ENCODE results near the gene DNAJB14. TPM values are rescaled to one million over a fixed set of nuclear protein-coding genes. Genes with fewer than 3 reads are reported as not detected.
A peak's percentile ranks its signal among the peaks of the same experiment; 100 is the strongest.

The DNAJB14 gene
- total and polyA plus RNA-seq, 2 experiments from 2014 or later, result 24.9 to 27.3 TPM

DNA sequence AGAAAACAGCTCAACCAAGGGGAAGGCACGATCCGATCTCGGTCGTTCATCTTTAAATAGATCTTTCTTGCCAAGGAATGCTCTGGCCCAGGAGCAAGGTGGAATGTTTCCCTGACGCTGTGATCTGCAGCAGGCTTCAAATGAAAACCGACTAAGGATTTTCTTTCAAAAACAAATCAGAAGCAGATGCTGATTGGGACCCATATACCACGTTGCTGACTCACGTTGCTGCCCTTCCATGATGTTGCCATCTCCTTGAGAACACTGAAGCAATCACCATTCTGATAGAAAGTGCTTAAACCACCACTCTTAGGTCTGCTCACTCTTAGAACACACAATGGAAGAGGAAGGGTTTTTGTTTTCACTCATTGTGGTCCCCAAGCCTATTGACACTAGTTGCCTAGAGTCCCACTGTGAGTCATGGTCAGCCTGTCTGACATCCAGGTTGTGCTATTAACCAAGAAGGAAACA, 78.3 kb downstream of the DNAJB14 start:
- H3K4me3 Mint-ChIP-seq, result no peak overlapping the region
- H3K9me3 Mint-ChIP-seq, result no peaks in the 10 kb centered on the region
- TF ChIP-seq ETS1 (IDR thresholded peaks at IDR 0.05), result no peak
- TF ChIP-seq EZH2 (IDR thresholded peaks at IDR 0.05; ENCODE audit: low read depth, unreplicated experiment), result no peak
- TF ChIP-seq NANOG (IDR thresholded peaks at IDR 0.05; ENCODE audit: borderline replicate concordance), result no peak
- no peak overlapping the region for H3K4me3 ChIP-seq
- H3K9me2 ChIP-seq (ENCODE audit: insufficient read depth), result no peaks in the 10 kb centered on the region
- H3K27ac ChIP-seq (ENCODE audit: low read depth), result no peak overlapping the region
- peaks cover 7% of the 10 kb centered on the region; the same call in 2 of the 3 replicates for H3K4me1 Mint-ChIP-seq
- ATAC-seq (peak; percentile 86), DNase-seq (ENCODE audit: low spot score) (peak; percentile 42)
- no peaks in the 10 kb centered on the region for H3K27me3 ChIP-seq (ENCODE audit: insufficient read depth)
- H3K36me3 Mint-ChIP-seq (ENCODE audit: low read depth), result no peaks in the 10 kb centered on the region
- no peaks in the 10 kb centered on the region for H4K20me1 ChIP-seq (replicated peaks; ENCODE audit: insufficient read depth)
- no peaks in the 10 kb centered on the region for H3K79me2 ChIP-seq (replicated peaks; ENCODE audit: insufficient read depth)
- no peaks in the 10 kb centered on the region for H3K27me3 Mint-ChIP-seq (ENCODE audit: insufficient read depth, low read depth, poor library complexity)
- no peak overlapping the region for H3K4me2 ChIP-seq
- H3K4me1 ChIP-seq (ENCODE audit: insufficient read depth), result no peaks in the 10 kb centered on the region
- peak overlapping the region; percentile 8; the same call in 1 of the 2 replicates for H2AFZ ChIP-seq
- no peaks in the 10 kb centered on the region for H3K36me3 ChIP-seq (ENCODE audit: insufficient read depth)
- no peaks in the 10 kb centered on the region for H3F3A ChIP-seq (replicated peaks; ENCODE audit: low read depth)
- peak overlapping the region; percentile 29 for H3K27ac Mint-ChIP-seq

- Histone ChIP-seq H4K20me1 (replicated peaks; ENCODE audit: insufficient read depth) (no peaks in the 10 kb centered on the region), H3K9me2 (ENCODE audit: insufficient read depth) (no peaks in the 10 kb centered on the region), H3K27me3 (ENCODE audit: insufficient read depth) (no peaks in the 10 kb centered on the region), H3K79me2 (replicated peaks; ENCODE audit: insufficient read depth) (no peaks in the 10 kb centered on the region), H2AFZ (no peak overlapping the region), H3F3A (replicated peaks; ENCODE audit: low read depth) (no peaks in the 10 kb centered on the region), H3K36me3 (ENCODE audit: insufficient read depth) (no peaks in the 10 kb centered on the region), H3K4me3 (no peak overlapping the region), H3K4me1 (ENCODE audit: insufficient read depth) (no peaks in the 10 kb centered on the region), H3K4me2 (no peak overlapping the region), H3K27ac (ENCODE audit: low read depth) (no peak overlapping the region)
- no peaks in the 10 kb centered on the region for H3K9me3 Mint-ChIP-seq
- TF ChIP-seq EZH2 (IDR thresholded peaks at IDR 0.05; ENCODE audit: low read depth, unreplicated experiment) (no peak), EZH2phosphoT487 (IDR thresholded peaks at IDR 0.05; ENCODE audit: unreplicated experiment) (no peak)
- DNase-seq (ENCODE audit: low spot score), result no peak
- H3K4me3 Mint-ChIP-seq, result no peak overlapping the region
- H3K27me3 Mint-ChIP-seq (ENCODE audit: insufficient read depth, low read depth, poor library complexity), result no peaks in the 10 kb centered on the region
- H3K36me3 Mint-ChIP-seq (ENCODE audit: low read depth), result no peaks in the 10 kb centered on the region
- H3K4me1 Mint-ChIP-seq, result peaks cover 7% of the 10 kb centered on the region; the same call in 2 of the 3 replicates
- ATAC-seq, result no peak
- H3K27ac Mint-ChIP-seq, result no peak overlapping the region
These were observed 82.6 kb downstream of the DNAJB14 start for GRCh38 chr4:99863804-99864203.

GRCh38 chr4:99861120-99861905, 85.1 kb downstream of the DNAJB14 start:
- Histone ChIP-seq H3K4me2 (no peak overlapping the region), H3K27ac (ENCODE audit: low read depth) (no peak overlapping the region), H3K79me2 (replicated peaks; ENCODE audit: insufficient read depth) (no peaks in the 10 kb centered on the region), H3K4me3 (no peak overlapping the region), H3F3A (replicated peaks; ENCODE audit: low read depth) (no peaks in the 10 kb centered on the region), H3K9me2 (ENCODE audit: insufficient read depth) (no peaks in the 10 kb centered on the region), H4K20me1 (replicated peaks; ENCODE audit: insufficient read depth) (no peaks in the 10 kb centered on the region), H3K4me1 (ENCODE audit: insufficient read depth) (peaks cover 8% of the 10 kb centered on the region), H2AFZ (no peak overlapping the region), H3K36me3 (ENCODE audit: insufficient read depth) (no peaks in the 10 kb centered on the region), H3K27me3 (ENCODE audit: insufficient read depth) (no peaks in the 10 kb centered on the region)
- ATAC-seq, result no peak
- H3K4me1 Mint-ChIP-seq, result peaks cover 6% of the 10 kb centered on the region; the same call in 2 of the 3 replicates
- no peak for DNase-seq (ENCODE audit: low spot score)
- H3K36me3 Mint-ChIP-seq (ENCODE audit: low read depth), result no peaks in the 10 kb centered on the region
- peaks cover 5% of the 10 kb centered on the region for H3K27me3 Mint-ChIP-seq (ENCODE audit: insufficient read depth, low read depth, poor library complexity)
- H3K9me3 Mint-ChIP-seq, result no peaks in the 10 kb centered on the region
- no peak overlapping the region for H3K4me3 Mint-ChIP-seq
- H3K27ac Mint-ChIP-seq, result no peak overlapping the region
- no peak for TF ChIP-seq ZNF114 (CRISPR knock-in tag; IDR thresholded peaks at IDR 0.05)
- no peak for TF ChIP-seq STAT1 (IDR thresholded peaks at IDR 0.05; ENCODE audit: unreplicated experiment)
- no peak for TF ChIP-seq EZH2 (IDR thresholded peaks at IDR 0.05; ENCODE audit: low read depth, unreplicated experiment)
- no peak for TF ChIP-seq POLR2AphosphoS5 (IDR thresholded peaks at IDR 0.05; ENCODE audit: low read depth)
- no peak for TF ChIP-seq NANOG (IDR thresholded peaks at IDR 0.05; ENCODE audit: borderline replicate concordance)
- no peak for TF ChIP-seq CREB1 (CRISPR knock-in tag; IDR thresholded peaks at IDR 0.05; ENCODE audit: low read depth)
- TF ChIP-seq ZNF331 (CRISPR knock-in tag; IDR thresholded peaks at IDR 0.05; ENCODE audit: low read depth), result no peak
- TF ChIP-seq, protein P1, sequence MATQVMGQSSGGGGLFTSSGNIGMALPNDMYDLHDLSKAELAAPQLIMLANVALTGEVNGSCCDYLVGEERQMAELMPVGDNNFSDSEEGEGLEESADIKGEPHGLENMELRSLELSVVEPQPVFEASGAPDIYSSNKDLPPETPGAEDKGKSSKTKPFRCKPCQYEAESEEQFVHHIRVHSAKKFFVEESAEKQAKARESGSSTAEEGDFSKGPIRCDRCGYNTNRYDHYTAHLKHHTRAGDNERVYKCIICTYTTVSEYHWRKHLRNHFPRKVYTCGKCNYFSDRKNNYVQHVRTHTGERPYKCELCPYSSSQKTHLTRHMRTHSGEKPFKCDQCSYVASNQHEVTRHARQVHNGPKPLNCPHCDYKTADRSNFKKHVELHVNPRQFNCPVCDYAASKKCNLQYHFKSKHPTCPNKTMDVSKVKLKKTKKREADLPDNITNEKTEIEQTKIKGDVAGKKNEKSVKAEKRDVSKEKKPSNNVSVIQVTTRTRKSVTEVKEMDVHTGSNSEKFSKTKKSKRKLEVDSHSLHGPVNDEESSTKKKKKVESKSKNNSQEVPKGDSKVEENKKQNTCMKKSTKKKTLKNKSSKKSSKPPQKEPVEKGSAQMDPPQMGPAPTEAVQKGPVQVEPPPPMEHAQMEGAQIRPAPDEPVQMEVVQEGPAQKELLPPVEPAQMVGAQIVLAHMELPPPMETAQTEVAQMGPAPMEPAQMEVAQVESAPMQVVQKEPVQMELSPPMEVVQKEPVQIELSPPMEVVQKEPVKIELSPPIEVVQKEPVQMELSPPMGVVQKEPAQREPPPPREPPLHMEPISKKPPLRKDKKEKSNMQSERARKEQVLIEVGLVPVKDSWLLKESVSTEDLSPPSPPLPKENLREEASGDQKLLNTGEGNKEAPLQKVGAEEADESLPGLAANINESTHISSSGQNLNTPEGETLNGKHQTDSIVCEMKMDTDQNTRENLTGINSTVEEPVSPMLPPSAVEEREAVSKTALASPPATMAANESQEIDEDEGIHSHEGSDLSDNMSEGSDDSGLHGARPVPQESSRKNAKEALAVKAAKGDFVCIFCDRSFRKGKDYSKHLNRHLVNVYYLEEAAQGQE (IDR thresholded peaks at IDR 0.05; ENCODE audit: unreplicated experiment), result no peak
